Epithelial cell of proximal tubule (primary cell): Measurements from ENCODE around the gene KRTAP1-3. TPM values are rescaled to one million over a fixed set of nuclear protein-coding genes. Genes with fewer than 3 reads are reported as not detected.
"Not testable (repeated sequence)": the region's sequence is repeated elsewhere in the genome, so short reads cannot be mapped to it uniquely, and the experiment has no call there.

Experiments
- DNase-seq: peaks from one replicate; pipeline ENCODE4 v3.0.0-alpha.2; 2011; ENCODE audit warnings: low read depth
- H3K4me3 ChIP-seq: 2 replicates; pipeline ENCODE4 v1.5.1; 2011; ENCODE audit warnings: low read depth, mild to moderate bottlenecking, low read length
- CTCF ChIP-seq: conservative IDR thresholded peaks from 2 replicates; pipeline ENCODE4 v1.5.1; 2012; ENCODE audit warnings: low read depth, mild to moderate bottlenecking, low read length
- total RNA-seq: library from RNA; depleted of rRNA; stranded (reverse); fragments of >200 nt; gene quantifications from 2 replicates; pipeline ENCODE4 v1.2.3, GENCODE V29; 2015

The KRTAP1-3 gene
- total RNA-seq, 1 donor from 2014 or later: not detected

- DNase-seq: no peak
Measured at GRCh38 chr17:41002814-41003213, 31.9 kb downstream of the KRTAP1-3 start.

DNA sequence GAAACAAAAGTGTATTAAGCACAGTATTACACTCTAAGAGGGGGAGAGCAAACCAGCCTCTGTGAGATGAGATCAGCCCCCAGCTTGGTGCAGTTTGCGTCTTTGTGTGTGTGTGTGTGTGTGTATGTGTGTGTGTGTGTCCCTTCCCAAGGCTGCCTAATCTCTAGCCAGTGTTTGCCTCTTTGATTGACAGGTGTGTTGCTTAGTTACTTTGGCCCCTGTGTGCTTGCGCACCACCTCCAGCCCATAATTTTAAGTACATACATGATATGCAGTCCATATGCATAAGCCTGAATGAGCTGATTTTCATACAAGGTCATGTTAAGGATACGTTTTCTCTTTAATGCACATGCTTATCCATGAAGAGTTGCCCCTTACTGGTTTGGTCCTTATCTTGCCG, 32.9 kb downstream of the KRTAP1-3 start:
- no peak for TF ChIP-seq CTCF
- H3K4me3 ChIP-seq: no peak overlapping the region
- no peak for DNase-seq

More at GRCh38 chr17:41002814-41003213, 31.9 kb downstream of the KRTAP1-3 start:
- no peak for TF ChIP-seq CTCF
- no peak overlapping the region for H3K4me3 ChIP-seq

DNA sequence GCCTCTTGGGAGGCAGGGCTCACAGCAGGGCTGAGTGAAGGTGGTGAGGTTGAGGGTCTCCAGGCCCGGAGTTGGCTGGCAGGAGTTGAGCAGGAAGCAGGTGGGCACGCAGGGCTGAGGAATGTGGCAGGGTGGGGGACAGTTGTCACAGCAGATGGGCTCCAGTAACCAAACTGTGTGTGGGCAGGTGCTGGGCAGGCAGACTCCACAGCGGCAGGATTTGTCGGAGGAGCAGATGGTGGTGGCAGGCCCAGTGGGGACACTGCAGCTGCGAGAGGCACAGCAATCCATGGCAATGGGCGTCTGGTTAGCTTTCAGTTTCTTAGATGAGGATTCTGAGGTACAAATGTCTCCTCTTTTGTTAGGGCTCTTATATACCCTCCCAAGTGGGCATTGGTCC, 35.1 kb downstream of the KRTAP1-3 start, which contains the start of gene KRTAP3-2:
Gene KRTAP3-2 (minus strand): TSS at position 344 of the 400 bp plus-strand sequence. CDS start 53 bp downstream, at position 291.
- H3K4me3 ChIP-seq, DNase-seq: not testable (repeated sequence)

GRCh38 chr17:40997361-40997760, 37.3 kb downstream of the KRTAP1-3 start:
- DNase-seq: no peak
- no peak overlapping the region for H3K4me3 ChIP-seq
- TF ChIP-seq CTCF: no peak

- no peak for DNase-seq
- no peak for TF ChIP-seq CTCF
- H3K4me3 ChIP-seq: no peak overlapping the region
Measured at GRCh38 chr17:40996829-40997228, 37.8 kb downstream of the KRTAP1-3 start.

DNA sequence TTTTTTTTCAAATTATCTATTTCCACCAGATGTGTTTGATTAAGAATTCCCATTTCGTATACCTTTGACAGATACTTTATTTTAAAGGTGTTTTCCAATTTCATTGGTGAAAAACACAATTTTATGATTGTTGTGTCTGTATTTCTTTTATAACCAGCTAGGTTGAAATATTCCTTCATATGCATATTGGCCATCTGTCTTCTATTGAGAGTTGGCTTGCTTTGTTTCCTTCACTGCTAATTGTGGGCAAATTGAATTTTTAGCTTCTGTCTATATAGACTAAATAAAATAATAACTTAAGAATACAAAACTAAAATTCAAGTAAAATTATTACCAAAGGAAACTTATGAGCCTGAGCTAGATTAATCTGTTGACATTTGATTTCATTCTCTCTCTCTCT, 39.6 kb downstream of the KRTAP1-3 start:
- DNase-seq: no peak
- TF ChIP-seq CTCF: no peak
- H3K4me3 ChIP-seq: no peak overlapping the region

DNA sequence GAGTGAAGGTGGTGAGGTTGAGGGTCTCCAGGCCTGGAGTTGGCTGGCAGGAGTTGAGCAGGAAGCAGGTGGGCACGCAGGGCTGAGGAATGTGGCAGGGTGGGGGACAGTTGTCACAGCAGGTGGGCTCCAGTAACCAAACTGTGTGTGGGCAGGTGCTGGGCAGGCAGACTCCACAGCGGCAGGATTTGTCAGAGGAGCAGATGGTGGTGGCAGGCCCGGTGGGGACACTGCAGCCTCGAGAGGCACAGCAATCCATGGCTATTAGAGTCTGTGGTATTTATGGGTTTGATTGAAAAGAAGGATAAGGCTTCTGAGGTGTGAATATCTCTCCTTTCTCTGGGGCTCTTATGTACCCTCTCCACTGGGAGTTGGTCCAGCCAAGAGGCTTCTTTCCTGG, 40.8 kb downstream of the KRTAP1-3 start, which contains the start of gene KRTAP3-3:
Gene KRTAP3-3 (minus strand): TSS at position 326 of the 400 bp plus-strand sequence. CDS start 67 bp downstream, at position 259.
- H3K4me3 ChIP-seq: no peak within 1 kb of the TSS
- DNase-seq: no peak
- TF ChIP-seq CTCF: no peak

GRCh38 chr17:40993084-40993483, 41.6 kb downstream of the KRTAP1-3 start:
- DNase-seq: no peak
- H3K4me3 ChIP-seq: no peak overlapping the region
- no peak for TF ChIP-seq CTCF
